NCI-H82 treated with DMSO at 0.1 percent for 48 hours (cell line): ENCODE data around the gene NBPF15.
"Not testable (repeated sequence)": the region's sequence is repeated elsewhere in the genome, so short reads cannot be mapped to it uniquely, and the experiment has no call there.

Experiments
- DNase-seq: peaks from one replicate; lab custom pipeline; 2025; ENCODE audit not compliant: unreplicated experiment; lab: John Stamatoyannopoulos, UW

Gene NBPF15

GRCh38 chr1:144461136-144461759, at the start of gene NBPF15:
Gene NBPF15 (minus strand): TSS chr1:144461669. CDS start chr1:144440003, 21,666 bp downstream.
- not testable (repeated sequence) for DNase-seq

GRCh38 chr1:144496429-144496828, 35.0 kb upstream of the NBPF15 start:
- not testable (repeated sequence) for DNase-seq

GRCh38 chr1:144494130-144494529, 32.7 kb upstream of the NBPF15 start:
- DNase-seq: not testable (repeated sequence)

- not testable (repeated sequence) for DNase-seq
Measured at GRCh38 chr1:144490394-144490793, 28.9 kb upstream of the NBPF15 start.

GRCh38 chr1:144487002-144487401, 25.5 kb upstream of the NBPF15 start:
- not testable (repeated sequence) for DNase-seq

- DNase-seq: not testable (repeated sequence)
Measured at GRCh38 chr1:144485048-144485993, 23.9 kb upstream of the NBPF15 start.

- not testable (repeated sequence) for DNase-seq
Measured at GRCh38 chr1:144473897-144474296, 12.4 kb upstream of the NBPF15 start.

- not testable (repeated sequence) for DNase-seq
Measured at GRCh38 chr1:144471434-144471833, 10.0 kb upstream of the NBPF15 start.

- DNase-seq: not testable (repeated sequence)
Measured at GRCh38 chr1:144461778-144462177, 309 bp upstream of the NBPF15 start.

- not testable (repeated sequence) for DNase-seq
Measured at GRCh38 chr1:144460686-144461085, 783 bp downstream of the NBPF15 start.

- not testable (repeated sequence) for DNase-seq
Measured at GRCh38 chr1:144442402-144442801, 19.1 kb downstream of the NBPF15 start.

GRCh38 chr1:144439737-144440136, 21.7 kb downstream of the NBPF15 start:
- not testable (repeated sequence) for DNase-seq

GRCh38 chr1:144418891-144419694, 42.4 kb downstream of the NBPF15 start:
- not testable (repeated sequence) for DNase-seq

- not testable (repeated sequence) for DNase-seq
Measured at GRCh38 chr1:144413404-144414118, 47.9 kb downstream of the NBPF15 start.

GRCh38 chr1:144412491-144413403, 48.7 kb downstream of the NBPF15 start:
- DNase-seq: peak; percentile 97

GRCh38 chr1:144412068-144412471, 49.4 kb downstream of the NBPF15 start:
- peak; percentile 66 for DNase-seq

GRCh38 chr1:144402807-144403206, 58.7 kb downstream of the NBPF15 start:
- DNase-seq: not testable (repeated sequence)

- DNase-seq: not testable (repeated sequence)
Measured at GRCh38 chr1:144371651-144372050, 89.8 kb downstream of the NBPF15 start.
